Heart left ventricle (tissue), 16 donors: ENCODE data around the gene FAM24B. TPM values are rescaled to one million over a fixed set of nuclear protein-coding genes. Genes with fewer than 3 reads are reported as not detected.
A peak's percentile ranks its signal among the peaks of the same experiment; 100 is the strongest.

ENCODE experiments used
- ATAC-seq, 4 donors: fragments of 200-7000 bp; cut with Tn5 transposase; one replicate each; pipeline ENCODE4 v1.9.1; 2020 to 2022; ENCODE audit warnings: moderate library complexity in 4 of 4, mild to moderate bottlenecking in 3 of 4, moderate number of reproducible peaks in 1 of 4
- DNase-seq, 5 donors: peaks; one replicate each; pipeline ENCODE4 v3.0.0-alpha.2; 2020
- H3K27ac ChIP-seq, 12 donors: fragments of 200-600 bp; sonication (generic) in 4 of 12; one replicate each; pipeline versions ENCODE4 v1.5.0 to v1.8.0; 2016 to 2022; ENCODE audit warnings: mild to moderate bottlenecking in 2 of 12
- H3K27me3 ChIP-seq, 9 donors: fragments of 200-600 bp; sonication (generic) in 2 of 9; one replicate each; pipeline versions ENCODE4 v1.5.1 to v1.8.0; 2016 to 2022; ENCODE audit warnings: mild to moderate bottlenecking in 3 of 9
- H3K36me3 ChIP-seq, 9 donors: fragments of 200-600 bp; sonication (generic) in 2 of 9; one replicate each; pipeline versions ENCODE4 v1.5.0 to v1.8.0; 2018 to 2022; ENCODE audit warnings: mild to moderate bottlenecking in 2 of 9
- H3K4me1 ChIP-seq, 12 donors: fragments of 200-600 bp; sonication (generic) in 4 of 12; one replicate each; pipeline versions ENCODE4 v1.5.0 to v1.8.0; 2016 to 2022; ENCODE audit warnings: mild to moderate bottlenecking in 3 of 12
- H3K4me3 ChIP-seq, 12 donors: fragments of 200-600 bp; sonication (generic) in 4 of 12; one replicate each; pipeline versions ENCODE4 v1.5.0 to v1.8.0; 2017 to 2022; ENCODE audit warnings: mild to moderate bottlenecking in 9 of 12, moderate library complexity in 4 of 12
- H3K9me3 ChIP-seq, 12 donors: fragments of 200-600 bp; sonication (generic) in 4 of 12; one replicate each; pipeline versions ENCODE4 v1.5.0 to v1.8.0; 2016 to 2022; ENCODE audit warnings: mild to moderate bottlenecking in 1 of 12
- CTCF ChIP-seq, 12 donors: fragments of 200-600 bp; sonication (generic) in 4 of 12; IDR thresholded peaks; one replicate each; pipeline versions ENCODE4 v1.5.0 to v1.8.0; 2018 to 2022; ENCODE audit warnings: antibody characterized with exemption in 12 of 12, mild to moderate bottlenecking in 5 of 12
- POLR2A ChIP-seq, 2 donors: fragments of 450-650 bp; IDR thresholded peaks; one replicate each; pipeline ENCODE4 v1.6.1; 2017; ENCODE audit warnings: antibody characterized with exemption in 2 of 2, mild to moderate bottlenecking in 2 of 2, moderate library complexity in 2 of 2
- WGBS, 4 donors: extraction: QIAGEN DNeasy Blood & Tissue Kit in 2 of 4; methylation state at CpG; one replicate each; pipeline versions ENCODE4 v1.1.5 to v1.1.7; 2013 to 2018; 5-methylcytosine and 5-hydroxymethylcytosine counted together
- intact Hi-C, 10 donors: fragments of 100-400 bp; cut with DNase I; formaldehyde crosslinking; loops; one replicate each; pipeline versions ENCODE4 v1.11.1 to v1.14.2; 2022
- polyA plus RNA-seq, 2 donors: library from polyadenylated mRNA; stranded (reverse); fragments of 200-250 nt; gene quantifications; one replicate each; pipeline ENCODE4 v1.2.3, GENCODE V29; 2013
- total RNA-seq, 9 donors: library from RNA; depleted of rRNA in 2 of 9; stranded (reverse); fragments of >200 nt in 2 of 9; fragmentation: NEBNext Ultra II Directional in 3 of 9; extraction: Animal tissue kit (Norgen Biotek cat#: 25700) in 3 of 9; gene quantifications; one replicate each; pipeline versions ENCODE4 v1.1.0 to v1.2.4, GENCODE V29; 2016 to 2023
- donor health status: ischemic (EF 13 %, LVEDD 7.1; RV severe dilation, severe dysfunction).
- donor health status: healthy with polysubstance abuse.
- donor health status: DM: no; HTN: yes; CAD: no.
- donor health status: DM: no; HTN: no; CAD: no.
- donor health status: ischemic (EF 25% LVEDD 6.9; RV normal size, moderate dysfunction).
- donor health status: ischemic (EF 25% LVEDD 5.7; RV mildly dilated, moderate dysfunction).
- donor health status: healthy.
- donor health status: DM: yes; HTN: yes; CAD: no.
- donor health status: ischemic (EF 35%, LVEDD 5.7; RV mildly dilated, moderate dysfunction).
- donor health status: nonischemic (EF 11% LVEDD 7.7; RV severe dilation, severe dysfunction).
- donor health status: DM: yes; HTN: yes; CAD: no.
- donor health status: PGD.
- donor health status: ischemic (EF 29% LVEDD 5.4; RV normal size, mild dysfunction).
- donor health status: nonischemic (EF 23%, LVEDD 6.1; RV moderate dilation, normal function).

The FAM24B gene
- total and polyA plus RNA-seq, 11 donors: 0.49 to 2.9 (median 0.80) TPM; not detected in 4

- H3K4me3 ChIP-seq: no peak overlapping the region
- H3K9me3 ChIP-seq: peaks cover 0 to 22% (median 0%) of the 10 kb centered on the region in 12 donors
- intact Hi-C loops: no loop called here
- 72 to 77% (median 75%) methylated on average over 12 of the region's 12 CpGs for WGBS, 4 donors
- peaks cover 0 to 18% (median 0%) of the 10 kb centered on the region in 9 donors for H3K36me3 ChIP-seq
- no peak for TF ChIP-seq POLR2A (IDR thresholded peaks at IDR 0.05)
- no peak for TF ChIP-seq CTCF (IDR thresholded peaks at IDR 0.05)
- DNase-seq: no peak
- no peak for ATAC-seq
- no peak overlapping the region for H3K27ac ChIP-seq
- no peaks in the 10 kb centered on the region for H3K27me3 ChIP-seq
- H3K4me1 ChIP-seq: no peaks in the 10 kb centered on the region
Observed at GRCh38 chr10:122849900-122850605, 29.3 kb downstream of the FAM24B start.

- no peak for TF ChIP-seq POLR2A (IDR thresholded peaks at IDR 0.05)
- no peak for TF ChIP-seq CTCF (IDR thresholded peaks at IDR 0.05)
- peaks cover 0 to 9% (median 0%) of the 10 kb centered on the region in 9 donors for H3K36me3 ChIP-seq
- WGBS, 4 donors: 90 to 97% (median 93%) methylated on average over 2 of the region's 2 CpGs
Observed at GRCh38 chr10:122849090-122849489, 30.3 kb downstream of the FAM24B start.

GRCh38 chr10:122847782-122848604, 31.4 kb downstream of the FAM24B start:
- Histone ChIP-seq H3K4me3 (no peak overlapping the region), H3K27ac (no peak overlapping the region), H3K9me3 (peaks cover 0 to 24% (median 0%) of the 10 kb centered on the region in 12 donors), H3K36me3 (peaks cover 0 to 7% (median 0%) of the 10 kb centered on the region in 9 donors), H3K4me1 (no peaks in the 10 kb centered on the region), H3K27me3 (no peaks in the 10 kb centered on the region)
- DNase-seq (peak in 2 of 5 donors; percentile 21 to 28), ATAC-seq (peak; percentile 42 to 81 (median 63))
- WGBS, 4 donors: 76 to 83% (median 82%) methylated on average over 9 to 12 of the region's 12 CpGs
- no peak for TF ChIP-seq CTCF (IDR thresholded peaks at IDR 0.05)
- TF ChIP-seq POLR2A (IDR thresholded peaks at IDR 0.05): no peak
- intact Hi-C loops: no loop called here

More at GRCh38 chr10:122849090-122849489, 30.3 kb downstream of the FAM24B start:
- Histone ChIP-seq H3K27ac (no peak overlapping the region), H3K4me3 (no peak overlapping the region), H3K27me3 (no peaks in the 10 kb centered on the region), H3K4me1 (no peaks in the 10 kb centered on the region), H3K9me3 (peaks cover 0 to 22% (median 0%) of the 10 kb centered on the region in 12 donors)
- DNase-seq: no peak
- no peak for ATAC-seq
- intact Hi-C loops: no loop called here

DNA sequence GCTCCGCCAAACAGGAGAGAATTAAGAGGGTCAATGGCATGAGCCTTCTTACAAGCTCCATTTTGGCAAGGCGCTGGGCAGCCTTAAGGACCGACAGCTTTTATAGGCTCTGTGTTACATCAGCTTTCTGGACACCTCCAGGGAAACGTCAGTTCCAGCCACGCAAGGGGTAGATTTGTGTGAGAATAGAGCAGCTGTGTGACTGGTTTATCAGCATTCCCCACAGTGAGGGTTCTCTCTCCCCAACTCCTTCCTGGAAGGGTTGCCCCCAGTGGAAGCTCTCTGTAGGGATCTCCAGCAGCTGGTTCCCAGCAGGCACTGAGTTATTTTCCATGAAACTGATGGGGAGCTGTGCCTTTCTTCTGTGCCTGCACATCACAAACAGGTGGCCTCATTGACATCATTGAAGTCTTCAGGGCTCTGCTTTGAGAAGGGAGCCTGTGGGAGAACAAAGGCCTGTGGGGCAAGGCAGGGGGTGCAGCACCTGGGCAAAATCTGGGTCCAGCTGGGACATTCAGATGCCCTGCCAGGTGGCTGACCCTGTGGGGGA, 33.5 kb downstream of the FAM24B start, which contains the start of gene CUZD1:
TSS of gene CUZD1 (minus strand) at position 75 of the 550 bp plus-strand sequence. CDS start at position 61, 14 bp downstream.
- no peak within 1 kb of the TSS for H3K27ac ChIP-seq
- DNase-seq: no peak
- intact Hi-C loops: no loop called here

More for the DNA sequence above, 33.5 kb downstream of the FAM24B start, which contains the start of gene CUZD1:
- H3K27me3 ChIP-seq: no peaks in the 10 kb centered on the region
- 65 to 80% (median 75%) methylated on average over 5 of the region's 5 CpGs for WGBS, 4 donors
- no peak within 1 kb of the TSS for H3K4me3 ChIP-seq
- TF ChIP-seq CTCF (IDR thresholded peaks at IDR 0.05): no peak
- no peak for TF ChIP-seq POLR2A (IDR thresholded peaks at IDR 0.05)
- peaks cover 0 to 24% (median 0%) of the 10 kb centered on the region in 12 donors for H3K9me3 ChIP-seq
- H3K4me1 ChIP-seq: no peaks in the 10 kb centered on the region
- no peak for ATAC-seq
- H3K36me3 ChIP-seq: no peaks in the 10 kb centered on the region
